Neuronal stem cell (in vitro differentiated cells): ENCODE results near the gene VOPP1.

Experiments used
- DNase-seq: peaks from one replicate; pipeline ENCODE4 v3.0.0-alpha.2; 2013; ENCODE audit warnings: low spot score
- H2AFZ ChIP-seq: one replicate; pipeline ENCODE4 v1.6.1; 2013; ENCODE audit warnings: mild to moderate bottlenecking, low read length, inconsistent platforms
- H2AK5ac ChIP-seq: 2 replicates; pipeline ENCODE4 v1.6.1; 2013; ENCODE audit warnings: low read depth, mild to moderate bottlenecking, inconsistent platforms, low read length, moderate library complexity, mixed read lengths
- H2BK120ac ChIP-seq: 2 replicates; pipeline ENCODE4 v1.6.1; 2013; ENCODE audit warnings: low read depth, mild to moderate bottlenecking, inconsistent platforms, low read length, moderate library complexity, mixed read lengths
- H2BK12ac ChIP-seq: one replicate; pipeline ENCODE4 v1.6.1; 2013; ENCODE audit warnings: low read length, inconsistent platforms
- H2BK15ac ChIP-seq: 2 replicates; pipeline ENCODE4 v1.6.1; 2013; ENCODE audit warnings: mild to moderate bottlenecking, low read length, inconsistent platforms, mixed read lengths
- H2BK5ac ChIP-seq: one replicate; pipeline ENCODE4 v1.6.1; 2013; ENCODE audit warnings: inconsistent platforms, mild to moderate bottlenecking, low read length, moderate library complexity
- H3K14ac ChIP-seq: one replicate; pipeline ENCODE4 v1.6.1; 2013; ENCODE audit warnings: low read length, inconsistent platforms
- H3K18ac ChIP-seq: 2 replicates; pipeline ENCODE4 v1.6.1; 2013; ENCODE audit warnings: low read length, inconsistent platforms
- H3K23ac ChIP-seq: 2 replicates; pipeline ENCODE4 v1.6.1; 2013; ENCODE audit warnings: low read depth, mild to moderate bottlenecking, mixed read lengths, low read length, inconsistent platforms; ENCODE audit not compliant: poor library complexity
- H3K27ac ChIP-seq: replicated peaks from 3 replicates; pipeline ENCODE4 v1.5.1; 2013; ENCODE audit warnings: low read length, inconsistent platforms
- H3K27me3 ChIP-seq, 3 experiments: 2 replicates each; pipeline ENCODE4 v1.6.1; 2013; ENCODE audit warnings: low read length in 3 of 3, mild to moderate bottlenecking in 2 of 3, inconsistent platforms in 1 of 3, low read depth in 1 of 3, mixed read lengths in 1 of 3, moderate library complexity in 1 of 3; ENCODE audit not compliant: control insufficient read depth in 3 of 3, insufficient read depth in 3 of 3
- H3K36me3 ChIP-seq, 2 donors: replicated peaks in 1 of 2; 2 replicates each; pipeline ENCODE4 v1.6.1; 2013; ENCODE audit warnings: low read length in 2 of 2; ENCODE audit not compliant: control insufficient read depth in 2 of 2, insufficient read depth in 2 of 2
- H3K4ac ChIP-seq: 2 replicates; pipeline ENCODE4 v1.6.1; 2013; ENCODE audit warnings: inconsistent platforms, mild to moderate bottlenecking, low read length, moderate library complexity
- H3K4me1 ChIP-seq, 2 donors: 1 replicate in 1 of 2; 2 replicates in 1 of 2; pipeline ENCODE4 v1.6.1; 2013; ENCODE audit warnings: low read length in 2 of 2, low read depth in 1 of 2; ENCODE audit not compliant: control insufficient read depth in 2 of 2, insufficient read depth in 1 of 2
- H3K4me2 ChIP-seq: one replicate; pipeline ENCODE4 v1.6.1; 2013; ENCODE audit warnings: mild to moderate bottlenecking, low read length, inconsistent platforms; ENCODE audit not compliant: insufficient read depth, poor library complexity, severe bottlenecking
- H3K4me3 ChIP-seq, 2 donors: 2 replicates each; pipeline ENCODE4 v1.5.1; 2013; ENCODE audit warnings: low read length in 2 of 2, mild to moderate bottlenecking in 2 of 2, inconsistent platforms in 1 of 2, moderate library complexity in 1 of 2
- H3K79me1 ChIP-seq: one replicate; pipeline ENCODE4 v1.6.1; 2013; ENCODE audit warnings: low read depth, mild to moderate bottlenecking, inconsistent platforms, low read length, moderate library complexity
- H3K9ac ChIP-seq: one replicate; pipeline ENCODE4 v1.6.1; 2013; ENCODE audit warnings: mild to moderate bottlenecking, low read depth, low read length, inconsistent platforms; ENCODE audit not compliant: poor library complexity
- H3K9me3 ChIP-seq, 2 donors: replicated peaks in 1 of 2; 2 replicates each; pipeline versions ENCODE3 to v1.6.1; 2013; ENCODE audit warnings: low read length in 2 of 2, mild to moderate bottlenecking in 2 of 2, inconsistent platforms in 1 of 2, low read depth in 1 of 2, mixed read lengths in 1 of 2, moderate library complexity in 1 of 2; ENCODE audit not compliant: control insufficient read depth in 2 of 2, insufficient read depth in 1 of 2
- H4K8ac ChIP-seq: one replicate; pipeline ENCODE4 v1.6.1; 2013; ENCODE audit warnings: low read depth, mild to moderate bottlenecking, inconsistent platforms, low read length, moderate library complexity
- H4K91ac ChIP-seq: one replicate; pipeline ENCODE4 v1.6.1; 2013; ENCODE audit warnings: low read length, low read depth, mild to moderate bottlenecking, inconsistent platforms; ENCODE audit not compliant: poor library complexity
- WGBS, 2 donors: extraction: QIAGEN DNeasy Blood & Tissue Kit; methylation state at CpG; one replicate each; pipeline ENCODE4 v1.1.7; 2013; ENCODE audit warnings: missing lambda C conversion rate in 2 of 2, mixed read lengths in 1 of 2; ENCODE audit not compliant: insufficient read length in 2 of 2, insufficient replicate concordance in 1 of 2; ENCODE audit errors: extremely low coverage in 2 of 2; 5-methylcytosine and 5-hydroxymethylcytosine counted together

Gene VOPP1

DNA sequence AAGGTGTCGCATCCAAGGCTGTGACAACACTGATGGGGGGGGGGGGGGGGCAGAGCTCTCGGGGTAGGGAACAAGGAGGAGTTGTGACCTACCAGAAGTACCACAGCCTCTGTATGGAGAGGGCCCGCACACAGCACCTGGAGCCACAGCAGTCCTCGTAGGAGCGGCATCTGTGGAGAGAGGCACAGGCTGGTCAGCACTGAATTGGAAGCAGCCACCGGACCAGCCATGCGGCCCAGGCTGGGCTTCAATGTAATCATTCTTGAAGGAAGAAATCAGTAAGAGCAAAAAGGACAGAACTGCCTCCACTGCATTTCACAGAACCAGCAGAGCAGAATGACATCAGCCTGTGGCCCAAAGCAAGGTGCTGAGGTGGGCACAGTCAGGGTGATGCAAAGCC is 74.8 kb downstream of the VOPP1 start:
- H2BK12ac ChIP-seq: no peak overlapping the region
- no peak overlapping the region for H2BK15ac ChIP-seq
- no peak overlapping the region for H3K27ac ChIP-seq
- H3K27me3 ChIP-seq: no peaks in the 10 kb centered on the region
- no peak overlapping the region for H3K23ac ChIP-seq
- DNase-seq: no peak
- H2BK120ac ChIP-seq: no peak overlapping the region
- WGBS, 2 donors: no CpG with 5 or more reads among the region's 7 CpGs
- H3K79me1 ChIP-seq: no peaks in the 10 kb centered on the region
- H3K4me2 ChIP-seq: no peak overlapping the region
- no peaks in the 10 kb centered on the region for H3K9me3 ChIP-seq
- no peak overlapping the region for H4K91ac ChIP-seq
- H3K4ac ChIP-seq: no peak overlapping the region
- H3K4me1 ChIP-seq: peaks cover 4 to 17% of the 10 kb centered on the region in 2 donors
- no peak overlapping the region for H3K9ac ChIP-seq
- H4K8ac ChIP-seq: no peak overlapping the region
- no peak overlapping the region for H3K4me3 ChIP-seq
- H2BK5ac ChIP-seq: no peak overlapping the region
- H3K18ac ChIP-seq: no peak overlapping the region
- no peak overlapping the region for H3K14ac ChIP-seq
- H2AFZ ChIP-seq: no peak overlapping the region
- H2AK5ac ChIP-seq: no peak overlapping the region
- peaks cover 0 to 54% of the 10 kb centered on the region in 2 donors for H3K36me3 ChIP-seq

DNA sequence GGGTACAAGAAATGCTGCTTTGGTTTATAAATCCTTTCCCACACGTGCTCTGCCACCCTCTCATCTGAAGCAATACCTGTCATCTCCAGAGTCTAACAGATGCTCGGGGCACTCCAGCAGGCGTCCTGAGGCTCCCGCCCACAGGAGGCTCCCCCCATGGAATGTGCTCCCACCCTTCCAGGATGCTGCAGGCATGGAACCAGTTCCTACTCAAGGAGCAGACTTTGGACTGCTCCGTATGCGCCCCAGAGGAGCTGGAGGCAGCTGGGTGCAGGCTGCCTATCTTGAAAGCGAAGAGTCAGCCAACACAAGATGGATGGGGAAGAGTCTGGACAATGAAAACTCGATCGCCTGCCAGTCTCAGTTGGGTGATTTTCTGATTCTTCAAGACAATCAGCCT is 75.4 kb downstream of the VOPP1 start:
- Histone ChIP-seq H4K8ac (no peak overlapping the region), H3K4me2 (no peak overlapping the region), H2AFZ (no peak overlapping the region), H3K18ac (no peak overlapping the region), H3K9me3 (no peaks in the 10 kb centered on the region), H3K27me3 (no peaks in the 10 kb centered on the region), H3K79me1 (no peaks in the 10 kb centered on the region), H2BK5ac (no peak overlapping the region), H3K14ac (no peak overlapping the region), H2BK120ac (no peak overlapping the region), H2BK12ac (no peak overlapping the region), H4K91ac (no peak overlapping the region), H2BK15ac (no peak overlapping the region), H3K36me3 (peaks cover 0 to 60% of the 10 kb centered on the region in 2 donors), H3K9ac (no peak overlapping the region), H3K27ac (no peak overlapping the region), H2AK5ac (no peak overlapping the region), H3K4me1 (peaks cover 4 to 12% of the 10 kb centered on the region in 2 donors), H3K4me3 (no peak overlapping the region), H3K4ac (no peak overlapping the region), H3K23ac (no peak overlapping the region)
- no CpG with 5 or more reads among the region's 9 CpGs for WGBS, 2 donors
- no peak for DNase-seq

GRCh38 chr7:55494951-55495350 is 77.4 kb downstream of the VOPP1 start:
- H3K9me3 ChIP-seq: no peaks in the 10 kb centered on the region
- H4K8ac ChIP-seq: no peak overlapping the region
- no peak overlapping the region for H4K91ac ChIP-seq
- no peak overlapping the region for H2BK120ac ChIP-seq
- no peak overlapping the region for H2AK5ac ChIP-seq
- no peak for DNase-seq
- no peak overlapping the region for H3K23ac ChIP-seq
- H3K14ac ChIP-seq: no peak overlapping the region
- H2BK12ac ChIP-seq: no peak overlapping the region
- no peak overlapping the region for H2BK15ac ChIP-seq
- no peak overlapping the region for H3K9ac ChIP-seq
- H3K27me3 ChIP-seq: no peaks in the 10 kb centered on the region
- no peak overlapping the region for H3K18ac ChIP-seq
- no CpG with 5 or more reads among the region's 5 CpGs for WGBS, 2 donors
- H2BK5ac ChIP-seq: no peak overlapping the region
- no peak overlapping the region for H3K4ac ChIP-seq
- H3K27ac ChIP-seq: no peak overlapping the region
- no peaks in the 10 kb centered on the region for H3K79me1 ChIP-seq
- H3K4me3 ChIP-seq: no peak overlapping the region
- H2AFZ ChIP-seq: no peak overlapping the region
- H3K4me1 ChIP-seq: peaks cover 4% of the 10 kb centered on the region in 2 donors
- no peak overlapping the region for H3K4me2 ChIP-seq
- peaks cover under 1 to 68% of the 10 kb centered on the region in 2 donors for H3K36me3 ChIP-seq

DNA sequence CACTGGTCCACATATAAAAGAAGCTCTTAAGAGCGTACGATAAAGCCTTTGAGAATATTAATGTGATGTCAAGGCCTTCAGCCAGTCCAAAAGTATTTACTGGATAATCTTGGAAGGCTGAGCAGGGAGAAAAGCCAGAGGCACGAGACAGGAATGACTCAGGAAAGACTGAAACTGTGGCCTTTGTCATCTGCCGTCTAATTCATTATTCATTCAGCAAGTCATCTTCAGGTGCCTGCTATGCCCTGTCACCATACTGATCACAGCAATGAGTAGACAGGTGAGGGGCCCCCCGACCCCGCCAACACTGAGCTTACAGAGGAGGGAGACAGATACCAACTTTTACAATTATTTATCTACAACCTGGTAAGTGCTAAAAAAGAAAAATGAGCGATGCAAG is 78.9 kb downstream of the VOPP1 start:
- Histone ChIP-seq H2AFZ (no peak overlapping the region), H3K9ac (no peak overlapping the region), H2BK12ac (no peak overlapping the region), H2BK5ac (no peak overlapping the region), H3K4me3 (no peak overlapping the region), H4K91ac (no peak overlapping the region), H3K36me3 (peaks cover 10 to 79% of the 10 kb centered on the region in 2 donors), H3K27me3 (no peaks in the 10 kb centered on the region), H4K8ac (no peak overlapping the region), H3K79me1 (no peaks in the 10 kb centered on the region), H3K18ac (no peak overlapping the region), H3K4me2 (no peak overlapping the region), H3K14ac (no peak overlapping the region), H3K4ac (no peak overlapping the region), H3K23ac (no peak overlapping the region), H2BK15ac (no peak overlapping the region), H3K4me1 (peaks cover 2 to 4% of the 10 kb centered on the region in 2 donors), H2AK5ac (no peak overlapping the region), H3K27ac (no peak overlapping the region), H2BK120ac (no peak overlapping the region), H3K9me3 (no peaks in the 10 kb centered on the region)
- no CpG with 5 or more reads among the region's 7 CpGs for WGBS, 2 donors
- no peak for DNase-seq
